HepG2 (cell line): ENCODE measurements around the gene CTNNA3.

ENCODE experiments used
- ATF2 ChIP-seq: sonication (generic); formaldehyde crosslinking; IDR thresholded peaks from 2 replicates; pipeline ENCODE4 v1.4.0; 2020; ENCODE audit warnings: missing genetic modification reagents
- CTCF ChIP-seq: sonication (generic); formaldehyde crosslinking; IDR thresholded peaks from 2 replicates; pipeline ENCODE4 v1.5.0; 2020; ENCODE audit warnings: mild to moderate bottlenecking, missing genetic modification reagents, moderate library complexity
- GABPA ChIP-seq, 2 experiments: IDR thresholded peaks; 2 replicates each; pipeline ENCODE4 v1.6.1; 2011 to 2016; ENCODE audit warnings: low read depth in 2 of 2, low read length in 1 of 2, missing biosample characterization in 1 of 2, missing genetic modification characterization in 1 of 2
- HINFP ChIP-seq: sonication (generic); formaldehyde crosslinking; IDR thresholded peaks from 2 replicates; pipeline ENCODE4 v1.4.0; 2020; ENCODE audit warnings: low read depth, mild to moderate bottlenecking, missing genetic modification reagents
- NR2F1 ChIP-seq, 2 experiments: fragments of 450-650 bp in 1 of 2; formaldehyde crosslinking in 1 of 2; IDR thresholded peaks; 2 replicates each; pipeline versions ENCODE4 v1.5.0 to v1.6.1; 2016 to 2020; ENCODE audit warnings: mild to moderate bottlenecking in 1 of 2, missing compliant biosample characterization in 1 of 2, missing genetic modification reagents in 1 of 2, moderate library complexity in 1 of 2
- REST ChIP-seq, 2 experiments: IDR thresholded peaks; 2 replicates each; pipeline ENCODE4 v1.6.1; 2011 to 2012; ENCODE audit warnings: low read length in 2 of 2, borderline replicate concordance in 1 of 2, low read depth in 1 of 2, mild to moderate bottlenecking in 1 of 2, moderate library complexity in 1 of 2
- RFX1 ChIP-seq: fragments of 450-650 bp; IDR thresholded peaks from 2 replicates; pipeline ENCODE4 v1.6.1; 2017
- SUZ12 ChIP-seq: fragments of 150-350 bp; IDR thresholded peaks from 2 replicates; pipeline ENCODE4 v1.6.1; 2014; ENCODE audit warnings: low read depth, low read length

- TF ChIP-seq SUZ12 (no peak), NR2F1 (CRISPR knock-in tag; IDR thresholded peaks at IDR 0.05) (no peak), CTCF (CRISPR knock-in tag) (no peak), RFX1 (no peak), ATF2 (CRISPR knock-in tag) (no peak), REST (IDR thresholded peaks at IDR 0.05; ENCODE audit: borderline replicate concordance in 1 of 2, low read depth in 1 of 2, low read length in 2 of 2) (no peak), HINFP (CRISPR knock-in tag) (no peak), GABPA (IDR thresholded peaks at IDR 0.05; ENCODE audit: low read depth, low read length) (no peak), GABPA (CRISPR knock-in tag; IDR thresholded peaks at IDR 0.05; ENCODE audit: low read depth) (no peak)
These were observed 544.5 kb downstream of the CTNNA3 start for GRCh38 chr10:67151471-67151870.
